GM21576 (cell line): ENCODE results near the gene SFR1.

ENCODE experiments used
- ATAC-seq: cut with Tn5 transposase; IDR thresholded peaks from one replicate; pipeline ENCODE4 v1.9.1; 2021; ENCODE audit warnings: mild to moderate bottlenecking, moderate library complexity; ENCODE audit not compliant: unreplicated experiment

Gene SFR1, protein sequence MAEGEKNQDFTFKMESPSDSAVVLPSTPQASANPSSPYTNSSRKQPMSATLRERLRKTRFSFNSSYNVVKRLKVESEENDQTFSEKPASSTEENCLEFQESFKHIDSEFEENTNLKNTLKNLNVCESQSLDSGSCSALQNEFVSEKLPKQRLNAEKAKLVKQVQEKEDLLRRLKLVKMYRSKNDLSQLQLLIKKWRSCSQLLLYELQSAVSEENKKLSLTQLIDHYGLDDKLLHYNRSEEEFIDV

GRCh38 chr10:104121485-104122224 is at the start of gene SFR1:
Gene SFR1, plus strand, starts transcription at chr10:104122171. Its CDS starts 13 bp downstream, at chr10:104122184.
- ATAC-seq: peak; percentile 92

DNA sequence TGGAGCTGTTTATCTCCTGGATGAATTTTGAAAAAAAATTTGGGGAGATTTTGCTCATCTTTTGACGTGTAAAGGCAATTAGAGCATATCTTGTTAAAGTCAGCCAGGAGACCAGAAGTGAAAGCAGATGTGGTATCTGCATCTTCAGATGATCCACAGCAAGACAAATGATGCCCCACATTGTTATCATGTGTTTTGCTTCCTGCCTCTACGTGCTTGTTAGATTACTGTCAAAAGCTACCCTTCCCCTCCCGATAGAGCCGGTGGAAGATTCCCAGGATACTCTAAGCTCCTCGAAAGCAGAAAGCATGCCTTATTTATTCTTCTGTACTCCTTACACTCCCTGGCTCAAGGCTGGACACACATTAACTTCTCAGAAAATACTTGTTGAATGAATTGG is 49.2 kb upstream of the SFR1 start:
- no peak for ATAC-seq

- no peak for ATAC-seq
These were observed 47.5 kb upstream of the SFR1 start for GRCh38 chr10:104074505-104074904.

DNA sequence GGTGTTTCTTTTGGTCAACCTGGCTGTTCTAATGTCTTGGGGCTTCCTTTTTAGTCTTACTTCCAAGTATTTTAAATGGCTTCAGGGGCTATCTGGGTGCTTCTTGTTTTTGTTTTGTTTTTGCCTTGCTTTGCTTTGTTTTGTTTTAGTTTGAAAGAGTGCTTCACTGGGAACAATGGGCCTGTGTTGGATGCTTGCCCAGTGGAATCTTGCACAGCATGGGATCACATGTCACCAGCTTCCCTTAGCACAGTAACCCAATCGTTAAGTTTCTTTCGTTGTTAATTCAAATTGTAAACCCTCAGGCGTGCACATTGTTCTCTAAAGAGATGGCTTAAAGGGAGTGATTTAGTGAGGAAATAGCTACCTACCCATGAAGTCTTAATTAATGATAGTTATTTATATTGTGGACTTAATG is 45.2 kb upstream of the SFR1 start:
- ATAC-seq: no peak

- no peak for ATAC-seq
These were observed 44.7 kb upstream of the SFR1 start for GRCh38 chr10:104077247-104077646.

- ATAC-seq: no peak
These were observed 44.3 kb upstream of the SFR1 start for GRCh38 chr10:104077663-104078151.

GRCh38 chr10:104080762-104081161 is 41.2 kb upstream of the SFR1 start:
- ATAC-seq: no peak

DNA sequence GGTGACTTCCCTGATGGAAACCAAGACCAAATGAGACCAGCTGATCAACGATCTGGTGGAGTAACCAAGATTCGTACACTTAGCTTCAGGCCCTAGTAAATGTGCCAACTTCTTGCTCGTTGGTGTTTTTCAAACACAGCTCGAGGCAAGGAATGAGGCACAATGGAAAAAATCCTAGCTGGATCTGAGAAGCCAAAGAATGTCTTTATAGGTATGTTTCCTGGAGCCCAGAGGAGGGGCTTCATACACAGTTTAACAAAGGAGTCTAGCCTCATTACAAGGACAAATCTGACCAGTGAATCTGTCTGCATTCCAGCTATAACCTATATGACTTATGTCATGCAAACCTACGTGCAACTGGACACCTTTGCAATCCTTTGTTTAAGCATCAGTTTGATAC is 40.0 kb upstream of the SFR1 start:
- no peak for ATAC-seq

DNA sequence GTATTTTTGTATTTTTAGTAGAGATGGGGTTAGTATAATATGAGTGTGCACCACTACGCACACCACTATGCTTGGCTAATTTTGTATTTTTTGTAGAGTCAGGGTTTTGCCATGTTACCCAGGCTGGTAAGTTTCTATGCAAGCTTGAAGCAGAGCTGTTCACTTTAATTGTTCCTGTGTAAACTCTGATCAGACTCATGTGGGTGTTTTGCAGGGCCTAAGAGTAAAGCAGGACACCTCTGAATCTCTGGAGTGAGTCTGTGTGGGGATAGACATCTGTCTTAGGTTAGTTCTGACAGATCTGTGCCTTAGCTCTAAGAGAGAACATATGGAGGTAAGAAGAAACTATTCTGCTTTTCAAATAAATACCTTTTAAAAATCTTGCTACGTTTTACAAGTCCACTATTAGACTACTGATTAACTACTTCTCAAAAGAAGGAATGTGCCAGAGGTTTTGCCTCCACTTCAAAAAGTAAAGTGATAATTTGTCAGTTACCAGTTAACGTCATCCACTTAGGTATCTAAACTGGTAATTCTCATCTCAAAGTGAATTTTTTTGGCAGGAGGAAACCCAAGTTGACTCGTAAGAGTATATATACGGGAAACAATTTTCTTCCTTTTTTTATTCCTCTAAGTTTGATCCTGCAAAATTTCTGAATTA is 37.4 kb upstream of the SFR1 start:
- no peak for ATAC-seq

- no peak for ATAC-seq
These were observed 36.1 kb upstream of the SFR1 start, which contains the start of gene COL17A1 for GRCh38 chr10:104085801-104086400. Gene COL17A1, minus strand, starts transcription at chr10:104085880. Its CDS starts 5,207 bp downstream, at chr10:104080673.

GRCh38 chr10:104088239-104088638 is 33.7 kb upstream of the SFR1 start:
- ATAC-seq: no peak

GRCh38 chr10:104089621-104090020 is 32.4 kb upstream of the SFR1 start:
- ATAC-seq: no peak

DNA sequence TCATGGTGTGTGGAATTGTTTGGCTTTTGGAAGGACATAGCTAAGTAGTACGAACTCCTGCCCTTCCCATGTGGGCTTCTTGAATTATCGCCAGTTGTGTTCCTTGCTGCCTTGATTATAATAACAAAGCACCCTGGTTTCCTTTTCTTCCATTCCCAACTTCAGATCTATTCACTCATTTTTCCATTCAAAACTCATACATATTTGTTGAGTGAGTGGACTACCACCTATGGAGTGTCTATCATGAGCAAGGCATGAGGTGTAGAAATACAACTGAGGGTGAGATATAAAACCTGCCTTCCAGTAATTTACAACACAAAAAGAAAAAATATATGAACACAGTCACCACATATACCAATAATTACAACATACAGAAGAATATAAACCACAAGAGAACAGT is 31.4 kb upstream of the SFR1 start:
- no peak for ATAC-seq

GRCh38 chr10:104092749-104093148 is 29.2 kb upstream of the SFR1 start:
- no peak for ATAC-seq

DNA sequence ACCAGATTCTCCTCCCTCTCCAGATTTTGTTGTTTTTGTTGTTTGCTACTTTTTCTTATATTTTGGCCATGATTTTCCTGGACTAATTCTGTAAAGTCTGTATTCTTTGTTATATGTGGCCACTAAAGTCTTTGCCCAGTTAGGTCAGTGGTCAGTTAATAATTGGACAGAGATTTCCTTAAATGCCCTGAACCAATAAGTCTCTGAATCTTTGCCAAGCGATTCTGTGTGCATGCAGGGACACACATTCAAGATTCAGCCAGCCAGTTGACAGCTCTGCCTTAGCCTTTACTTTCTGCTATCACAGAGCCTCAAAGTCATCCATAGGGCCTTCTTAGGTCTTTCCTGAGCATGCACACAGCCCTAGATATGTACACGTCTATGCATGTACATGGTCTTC is 25.3 kb upstream of the SFR1 start:
- ATAC-seq: no peak

DNA sequence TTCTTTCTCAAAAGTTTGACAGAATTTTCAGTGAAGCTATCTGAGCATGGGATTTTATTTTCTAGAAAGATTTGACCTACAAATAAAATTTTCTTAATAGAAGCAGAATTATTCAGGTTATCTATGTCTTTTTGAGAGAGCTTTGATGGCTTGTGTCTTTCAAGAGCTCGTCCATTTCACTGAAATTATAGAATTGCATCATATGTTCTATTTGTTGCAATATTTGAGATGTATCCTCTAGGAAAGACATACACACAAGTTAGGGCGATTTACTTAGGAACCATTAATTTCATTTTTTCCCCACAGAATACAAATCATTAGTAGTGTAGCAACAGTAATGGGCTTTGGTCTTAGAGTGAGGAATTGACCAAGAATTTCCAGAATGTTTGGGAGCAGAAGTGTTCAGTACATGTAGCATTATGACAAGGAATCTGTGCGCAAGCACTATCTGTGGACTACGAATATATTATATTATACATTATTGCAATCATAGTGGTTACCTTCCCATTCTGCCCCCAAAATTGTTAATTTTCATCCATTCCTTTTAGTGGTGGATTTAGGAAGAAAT is 23.5 kb upstream of the SFR1 start:
- ATAC-seq: no peak

DNA sequence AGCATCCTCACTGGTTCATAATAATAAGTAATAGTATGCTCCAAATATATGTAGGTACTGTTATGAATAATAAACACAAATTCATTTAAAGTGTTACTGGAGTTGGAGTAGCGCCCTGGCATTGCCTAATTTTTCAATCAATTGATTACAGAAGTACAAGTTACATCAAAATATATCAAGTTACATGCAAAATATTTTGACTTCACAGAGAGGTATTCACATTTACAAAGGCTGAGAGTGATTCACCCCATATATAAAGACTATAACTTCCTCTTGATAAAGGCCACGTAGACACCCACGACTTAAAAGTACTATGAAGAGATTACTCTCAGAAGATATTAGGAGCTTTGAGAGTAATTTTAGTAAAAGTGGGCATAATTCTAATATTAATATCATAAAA is 22.7 kb upstream of the SFR1 start:
- ATAC-seq: no peak

DNA sequence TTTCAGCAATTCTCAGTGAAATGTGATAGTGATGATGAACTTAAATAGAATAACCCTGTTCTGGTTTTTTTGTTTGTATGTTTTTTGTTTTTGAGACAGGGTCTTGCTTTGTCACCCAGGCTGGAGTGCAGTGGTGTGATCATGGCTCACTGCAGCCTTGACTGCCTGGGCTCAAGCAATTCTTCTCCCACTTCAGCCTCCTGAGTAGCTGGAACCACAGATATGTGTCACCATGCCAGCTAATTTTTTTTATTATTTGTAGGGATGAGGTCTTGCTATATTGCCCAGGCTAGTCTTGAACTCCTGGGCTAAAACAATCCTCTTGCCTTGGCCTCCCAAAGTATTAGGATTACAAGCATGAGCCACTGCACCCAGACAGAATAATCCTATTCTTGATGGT is 22.0 kb upstream of the SFR1 start:
- no peak for ATAC-seq

DNA sequence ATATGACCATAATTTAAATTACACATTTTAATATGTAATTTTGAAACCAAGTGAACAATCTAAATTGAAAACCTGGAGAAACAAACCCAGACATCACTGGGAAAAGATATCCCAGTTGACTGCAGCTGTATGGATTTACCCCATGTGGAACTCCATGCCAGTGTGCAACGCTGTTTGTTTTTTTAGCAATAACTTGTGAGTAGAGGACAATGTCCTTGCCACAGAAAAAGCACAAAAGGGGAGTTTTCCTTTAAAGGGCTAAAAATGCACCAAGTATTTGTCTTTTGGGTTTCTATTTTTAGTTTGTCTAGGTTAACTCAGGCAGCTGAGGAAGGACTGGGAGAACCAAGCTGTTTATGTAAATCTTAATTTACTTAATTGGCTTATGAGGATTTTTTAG is 21.2 kb upstream of the SFR1 start:
- ATAC-seq: no peak

DNA sequence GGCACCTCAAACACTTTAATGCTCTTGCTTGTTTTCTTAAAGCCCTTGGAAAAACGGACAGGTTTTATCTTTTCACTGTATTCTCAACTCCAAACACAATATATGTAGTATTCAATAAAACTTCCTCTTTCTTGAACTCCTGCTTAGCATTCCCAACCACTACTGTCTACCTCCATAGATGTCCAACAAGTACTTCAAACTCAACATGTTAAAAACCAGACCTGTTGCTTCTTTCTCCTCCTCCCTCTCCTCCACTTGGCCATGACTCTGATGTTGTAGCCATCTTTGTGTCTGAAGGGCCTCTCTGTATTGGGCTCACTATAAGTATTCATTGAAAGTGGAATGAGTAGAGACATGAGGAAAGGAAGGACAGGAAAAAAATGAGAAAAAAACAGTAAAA is 20.1 kb upstream of the SFR1 start:
- no peak for ATAC-seq

GRCh38 chr10:104103956-104104355 is 18.0 kb upstream of the SFR1 start:
- peak; percentile 63 for ATAC-seq
